ENCODE data around the gene RASA3. TPM values are rescaled to one million over a fixed set of nuclear protein-coding genes. Genes with fewer than 3 reads are reported as not detected.

RASA3 gene
- total RNA-seq, 3 donors from 2014 or later (not counting 1 experiment from before 2014, with no cell fraction given): 252 to 277 (median 274) TPM

DNA sequence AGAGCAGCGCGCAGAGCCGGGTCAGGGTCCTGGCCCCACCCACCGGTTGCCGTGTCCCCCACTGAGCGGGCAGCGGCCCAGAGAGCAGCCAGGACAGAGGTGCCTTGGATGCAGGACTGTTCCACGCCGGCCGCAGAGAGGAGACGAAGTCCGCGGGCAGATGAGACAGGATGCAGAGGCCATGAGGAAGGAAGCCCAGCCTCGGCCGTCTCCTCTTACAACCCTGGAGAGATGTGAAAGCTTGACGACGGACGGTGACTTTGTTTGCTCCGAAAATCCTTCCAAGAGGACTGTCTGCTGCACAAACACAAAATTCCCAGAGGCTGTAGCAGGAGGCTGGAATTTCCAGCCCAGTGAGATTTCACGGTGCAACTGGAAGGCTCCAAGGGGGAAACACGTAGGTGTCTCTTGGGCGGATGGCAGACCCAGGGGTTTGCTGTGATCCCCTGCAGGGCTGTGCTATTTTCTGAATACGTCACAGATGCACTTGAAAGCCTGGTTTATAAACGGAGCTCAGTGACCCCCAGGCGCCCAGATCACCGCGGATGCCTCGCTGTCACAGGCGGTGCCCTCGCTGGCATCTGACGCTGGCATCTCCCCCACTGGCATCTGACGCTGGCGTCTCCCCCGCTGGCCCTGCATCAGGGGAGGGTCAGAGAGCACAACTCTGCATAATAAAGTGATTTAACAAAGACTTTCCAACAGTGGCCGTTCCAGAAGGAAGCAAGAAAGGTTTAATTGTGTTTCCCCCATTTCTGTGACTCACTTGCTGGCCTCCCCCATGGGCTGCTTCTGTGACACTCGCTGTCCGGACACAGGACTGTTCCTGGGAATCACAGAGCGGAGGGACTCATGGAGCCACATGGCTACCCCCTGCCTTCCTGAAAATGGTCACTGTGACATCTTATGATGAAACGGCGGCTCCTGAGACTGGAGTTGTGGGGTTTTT is 96.6 kb downstream of the RASA3 start:
- DNase-seq (no peak), ATAC-seq (no peak)
- Histone ChIP-seq H3K4me1 (ENCODE audit: control insufficient read depth, insufficient read depth, low read length) (peaks cover 61% of the 10 kb centered on the region), H3K27me3 (ENCODE audit: control insufficient read depth, insufficient read depth, low read length) (no peaks in the 10 kb centered on the region), H3K9me3 (ENCODE audit: control insufficient read depth, insufficient read depth, low read length) (no peaks in the 10 kb centered on the region), H3K36me3 (ENCODE audit: control insufficient read depth, insufficient read depth, low read length) (peaks cover 61% of the 10 kb centered on the region), H3K4me3 (ENCODE audit: low read length) (no peak overlapping the region), H3K27ac (ENCODE audit: low read length) (no peak overlapping the region)
- intact Hi-C loops (cut with micrococcal nuclease): no loop called here
- Mint-ChIP-seq H3K27me3 (ENCODE audit: low read depth in 2 of 2) (no peaks in the 10 kb centered on the region), H3K4me1 (peaks cover 49 to 65% of the 10 kb centered on the region in 2 donors), H3K36me3 (no peaks in the 10 kb centered on the region), H3K27ac (peak overlapping the region; percentile 39 to 61), H3K9me3 (no peaks in the 10 kb centered on the region), H3K4me3 (peak overlapping the region; percentile 13)
- WGBS (ENCODE audit: insufficient coverage): 91% methylated on average over 40 of the region's 40 CpGs
- TF ChIP-seq, protein P1, sequence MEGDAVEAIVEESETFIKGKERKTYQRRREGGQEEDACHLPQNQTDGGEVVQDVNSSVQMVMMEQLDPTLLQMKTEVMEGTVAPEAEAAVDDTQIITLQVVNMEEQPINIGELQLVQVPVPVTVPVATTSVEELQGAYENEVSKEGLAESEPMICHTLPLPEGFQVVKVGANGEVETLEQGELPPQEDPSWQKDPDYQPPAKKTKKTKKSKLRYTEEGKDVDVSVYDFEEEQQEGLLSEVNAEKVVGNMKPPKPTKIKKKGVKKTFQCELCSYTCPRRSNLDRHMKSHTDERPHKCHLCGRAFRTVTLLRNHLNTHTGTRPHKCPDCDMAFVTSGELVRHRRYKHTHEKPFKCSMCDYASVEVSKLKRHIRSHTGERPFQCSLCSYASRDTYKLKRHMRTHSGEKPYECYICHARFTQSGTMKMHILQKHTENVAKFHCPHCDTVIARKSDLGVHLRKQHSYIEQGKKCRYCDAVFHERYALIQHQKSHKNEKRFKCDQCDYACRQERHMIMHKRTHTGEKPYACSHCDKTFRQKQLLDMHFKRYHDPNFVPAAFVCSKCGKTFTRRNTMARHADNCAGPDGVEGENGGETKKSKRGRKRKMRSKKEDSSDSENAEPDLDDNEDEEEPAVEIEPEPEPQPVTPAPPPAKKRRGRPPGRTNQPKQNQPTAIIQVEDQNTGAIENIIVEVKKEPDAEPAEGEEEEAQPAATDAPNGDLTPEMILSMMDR (IDR thresholded peaks at IDR 0.05): no peak

DNA sequence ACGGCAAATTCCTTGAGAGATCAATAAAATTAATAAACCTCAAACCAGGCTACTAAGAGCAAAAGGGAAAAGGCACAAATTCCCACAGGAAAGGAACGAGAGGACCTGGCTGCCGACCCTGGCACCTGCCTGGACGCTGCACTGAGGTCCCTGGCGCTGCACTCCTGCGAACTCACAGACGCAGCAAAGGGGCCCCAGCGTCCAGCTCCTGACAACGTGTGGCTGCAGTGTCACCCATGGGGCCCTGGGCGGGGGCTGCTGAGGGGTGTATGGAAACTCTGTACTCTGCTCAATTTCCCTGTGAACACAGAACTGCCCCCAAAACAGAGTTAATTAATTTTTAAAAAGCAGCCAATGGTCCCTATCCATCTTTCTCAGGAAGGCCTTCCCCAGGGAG is 97.2 kb downstream of the RASA3 start:
- no peak overlapping the region for H3K27ac ChIP-seq (ENCODE audit: low read length)
- TF ChIP-seq, protein P1 (IDR thresholded peaks at IDR 0.05): no peak
- no peaks in the 10 kb centered on the region for H3K27me3 Mint-ChIP-seq (ENCODE audit: low read depth in 2 of 2)
- WGBS (ENCODE audit: insufficient coverage): 91% methylated on average over 10 of the region's 10 CpGs
- no peaks in the 10 kb centered on the region for H3K9me3 ChIP-seq (ENCODE audit: control insufficient read depth, insufficient read depth, low read length)
- H3K27ac Mint-ChIP-seq: peak overlapping the region in 1 of 2 donors; percentile 58
- H3K4me1 Mint-ChIP-seq: peaks cover 50 to 69% of the 10 kb centered on the region in 2 donors
- H3K4me3 Mint-ChIP-seq: peak overlapping the region; percentile 13
- H3K4me1 ChIP-seq (ENCODE audit: control insufficient read depth, insufficient read depth, low read length): peaks cover 65% of the 10 kb centered on the region
- no peaks in the 10 kb centered on the region for H3K36me3 Mint-ChIP-seq
- intact Hi-C loops (cut with micrococcal nuclease): no loop called here
- no peak overlapping the region for H3K4me3 ChIP-seq (ENCODE audit: low read length)
- no peaks in the 10 kb centered on the region for H3K27me3 ChIP-seq (ENCODE audit: control insufficient read depth, insufficient read depth, low read length)
- DNase-seq (no peak), ATAC-seq (no peak)
- peaks cover 63% of the 10 kb centered on the region for H3K36me3 ChIP-seq (ENCODE audit: control insufficient read depth, insufficient read depth, low read length)
- no peaks in the 10 kb centered on the region for H3K9me3 Mint-ChIP-seq

DNA sequence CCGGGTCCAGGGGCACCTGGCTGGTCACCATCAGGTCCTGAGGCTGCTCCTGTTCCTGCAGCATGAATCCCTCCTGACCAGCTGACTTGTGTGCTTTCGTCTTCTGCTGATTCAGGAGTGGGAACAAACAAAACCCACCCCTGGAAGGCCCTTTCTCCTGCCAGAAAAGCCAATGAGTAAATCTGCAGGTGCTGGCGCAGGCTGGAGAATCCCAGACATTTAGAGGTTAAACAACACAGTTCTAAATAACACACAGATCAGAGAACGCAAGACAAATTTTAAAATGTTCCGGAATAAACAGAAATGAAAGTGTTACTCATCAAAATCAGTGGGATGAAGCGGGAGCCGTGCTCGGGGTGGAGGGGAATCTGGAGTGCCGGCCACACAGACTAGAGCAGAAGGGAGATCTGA is 97.9 kb downstream of the RASA3 start:
- H3K4me1 ChIP-seq (ENCODE audit: control insufficient read depth, insufficient read depth, low read length): peaks cover 67% of the 10 kb centered on the region
- no peak overlapping the region for H3K4me3 ChIP-seq (ENCODE audit: low read length)
- Mint-ChIP-seq H3K9me3 (no peaks in the 10 kb centered on the region), H3K4me1 (peaks cover 50 to 76% of the 10 kb centered on the region in 2 donors), H3K4me3 (no peak overlapping the region), H3K36me3 (no peaks in the 10 kb centered on the region), H3K27me3 (ENCODE audit: low read depth in 2 of 2) (no peaks in the 10 kb centered on the region), H3K27ac (peak overlapping the region; percentile 58 to 81)
- ATAC-seq: no peak
- no peaks in the 10 kb centered on the region for H3K9me3 ChIP-seq (ENCODE audit: control insufficient read depth, insufficient read depth, low read length)
- no peaks in the 10 kb centered on the region for H3K27me3 ChIP-seq (ENCODE audit: control insufficient read depth, insufficient read depth, low read length)
- intact Hi-C loops (cut with micrococcal nuclease): no loop called here
- no peak for DNase-seq
- peaks cover 65% of the 10 kb centered on the region for H3K36me3 ChIP-seq (ENCODE audit: control insufficient read depth, insufficient read depth, low read length)
- WGBS (ENCODE audit: insufficient coverage): 97% methylated on average over 9 of the region's 9 CpGs
- H3K27ac ChIP-seq (ENCODE audit: low read length): no peak overlapping the region
- TF ChIP-seq, protein P1 (IDR thresholded peaks at IDR 0.05): no peak

All from natural killer cell (primary cell).